GM12873 (cell line): ENCODE results near the gene HS2ST1.

ENCODE experiments used
- CTCF ChIP-seq: IDR thresholded peaks from 2 replicates; pipeline ENCODE4 v1.5.1; 2012; ENCODE audit warnings: low read depth, mild to moderate bottlenecking, moderate library complexity, low read length, control low read depth; ENCODE audit not compliant: insufficient read depth; ENCODE audit errors: missing control alignments

Gene HS2ST1

DNA sequence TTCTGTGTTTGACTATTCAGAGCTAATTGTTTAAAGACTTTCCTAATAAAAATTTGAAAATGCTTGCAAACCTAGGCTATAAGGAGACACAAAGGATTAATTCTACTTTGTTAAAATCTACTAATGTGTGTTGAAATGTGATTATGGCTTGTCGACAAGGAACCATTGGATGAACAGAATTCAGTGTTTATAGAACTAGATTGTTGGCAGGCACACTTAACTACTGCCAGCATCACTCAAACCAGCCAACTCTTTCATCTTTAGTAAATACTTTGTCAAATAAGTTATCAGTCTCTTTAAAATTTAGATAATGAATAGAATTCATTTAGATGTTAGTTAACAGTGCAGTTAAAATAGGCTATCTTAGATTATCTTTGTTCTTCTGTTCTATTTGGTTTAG lies 27.6 kb downstream of the HS2ST1 start:
- TF ChIP-seq CTCF = no peak

- TF ChIP-seq CTCF = no peak
These were observed 28.3 kb downstream of the HS2ST1 start for GRCh38 chr1:86942743-86943142.

DNA sequence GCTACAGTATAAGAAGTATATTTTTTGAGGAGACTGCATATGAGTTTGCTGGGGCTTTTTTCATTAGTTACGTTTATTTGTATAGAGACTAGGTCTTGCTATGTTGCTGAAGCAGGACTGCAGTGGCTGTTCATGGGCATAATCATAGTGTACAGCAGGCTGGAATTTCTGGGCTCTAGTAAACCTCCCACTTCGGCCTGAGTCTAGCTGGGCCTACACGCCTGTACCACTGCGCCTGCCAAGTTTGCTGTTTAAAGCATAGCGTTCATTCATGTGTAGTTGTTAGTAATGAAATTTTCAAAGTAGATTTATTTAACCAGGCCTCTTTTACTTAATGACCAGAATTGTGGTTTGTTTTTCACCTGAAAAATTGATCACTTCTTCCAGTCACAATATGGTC lies 33.8 kb downstream of the HS2ST1 start:
- TF ChIP-seq CTCF = no peak

GRCh38 chr1:86950712-86951419 lies 36.4 kb downstream of the HS2ST1 start:
- TF ChIP-seq CTCF = no peak

DNA sequence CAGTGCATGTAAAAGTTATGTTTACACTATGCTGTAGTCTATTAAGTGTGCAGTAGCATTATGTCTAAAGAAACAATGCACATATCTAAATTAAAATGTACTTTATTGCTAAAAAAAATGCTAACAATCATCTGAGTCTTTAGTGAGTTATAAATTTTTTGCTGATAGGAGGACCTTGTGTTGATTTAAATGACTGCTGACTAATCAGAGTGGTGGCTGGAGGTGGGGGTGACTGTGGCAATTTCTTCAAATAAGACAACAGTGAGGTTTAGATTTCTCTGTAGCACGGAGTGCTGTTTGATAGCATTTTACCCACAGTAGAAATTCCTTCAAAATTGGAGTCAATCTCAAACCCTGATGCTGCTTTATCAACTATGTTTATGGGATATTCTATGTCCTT lies 37.0 kb downstream of the HS2ST1 start:
- TF ChIP-seq CTCF = no peak

DNA sequence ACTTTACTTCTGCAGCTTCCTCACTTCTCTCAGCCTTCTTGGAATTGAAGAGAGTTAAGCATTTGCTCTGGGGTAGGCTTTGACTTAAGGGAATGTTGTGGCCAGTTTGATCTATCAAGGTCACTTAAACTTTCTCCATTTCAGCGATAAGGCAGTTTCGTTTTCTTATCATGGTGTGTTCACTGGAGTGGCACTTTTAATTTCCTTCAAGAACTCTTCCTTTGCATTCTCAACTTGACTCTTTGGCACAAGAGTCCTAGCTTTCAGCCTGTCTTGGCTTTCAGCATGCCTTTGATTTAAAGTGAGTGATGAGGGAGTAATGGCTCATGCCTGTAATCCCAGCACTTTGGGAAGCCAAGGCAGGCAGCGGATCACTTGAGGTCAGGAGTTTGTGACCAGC lies 38.7 kb downstream of the HS2ST1 start:
- TF ChIP-seq CTCF = no peak

DNA sequence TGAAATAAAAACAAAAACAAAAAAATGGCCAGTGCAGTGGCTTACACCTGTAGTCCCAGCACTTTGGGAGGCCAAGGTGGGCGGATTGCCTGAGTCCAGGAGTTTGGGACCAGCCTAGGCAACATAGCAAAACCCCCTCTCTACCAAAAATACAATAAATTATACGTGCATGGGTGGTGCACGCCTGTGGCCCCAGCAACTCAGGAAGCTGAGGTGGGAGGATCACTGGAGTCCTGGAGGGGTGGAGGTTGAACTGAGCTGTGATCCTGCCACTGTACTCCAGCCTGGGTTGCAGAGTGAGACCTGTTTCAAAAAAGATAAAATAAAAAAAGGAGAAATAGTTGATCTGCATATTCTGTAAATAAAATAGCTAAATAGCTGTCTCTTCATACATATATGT lies 41.2 kb downstream of the HS2ST1 start:
- TF ChIP-seq CTCF = no peak
